CD4-positive, alpha-beta T cell (primary cell): ENCODE measurements around the gene PCDHB2. TPM values are rescaled to one million over a fixed set of nuclear protein-coding genes. Genes with fewer than 3 reads are reported as not detected.
A peak's percentile ranks its signal among the peaks of the same experiment; 100 is the strongest.

Source experiments
- ATAC-seq: fragments of 200-7000 bp; cut with Tn5 transposase; one replicate; pipeline ENCODE4 v1.10.0; 2022; ENCODE audit warnings: mild to moderate bottlenecking; ENCODE audit not compliant: poor library complexity
- CTCF ChIA-PET: fragments of 350-600 bp; sonication (Branson Sonifier 250); formaldehyde crosslinking; loops from one replicate; lab custom pipeline; 2021; ENCODE audit warnings: antibody characterized with exemption, inconsistent platforms; lab: Charles Lee
- POLR2A ChIA-PET: fragments of 350-600 bp; sonication (Branson Sonifier 250); formaldehyde crosslinking; loops from one replicate; lab custom pipeline; 2021; ENCODE audit warnings: antibody characterized with exemption, inconsistent platforms; lab: Charles Lee
- DNase-seq, 14 experiments: peaks; one replicate each; pipeline ENCODE4 v3.0.0-alpha.2; 2013 to 2020; ENCODE audit warnings: mixed read lengths in 2 of 14
- H3K27ac ChIP-seq, 2 donors: one replicate each; pipeline versions ENCODE4 v1.5.1 to v1.7.0; 2013; ENCODE audit warnings: low read length in 2 of 2, low read depth in 1 of 2, mild to moderate bottlenecking in 1 of 2
- H3K27me3 ChIP-seq, 2 experiments: 1 replicate in 1 of 2; 2 replicates in 1 of 2; pipeline versions ENCODE4 v1.6.1 to v1.7.0; 2013; ENCODE audit warnings: low read length in 2 of 2, control low read depth in 1 of 2, mild to moderate bottlenecking in 1 of 2, moderate library complexity in 1 of 2; ENCODE audit not compliant: insufficient read depth in 2 of 2, control insufficient read depth in 1 of 2
- H3K36me3 ChIP-seq: one replicate; pipeline ENCODE4 v1.6.1; 2013; ENCODE audit warnings: low read length, control low read depth; ENCODE audit not compliant: insufficient read depth
- H3K4me1 ChIP-seq: one replicate; pipeline ENCODE4 v1.6.1; 2013; ENCODE audit warnings: low read length, control low read depth; ENCODE audit not compliant: insufficient read depth
- H3K4me3 ChIP-seq: one replicate; pipeline ENCODE4 v1.5.1; 2013; ENCODE audit warnings: mild to moderate bottlenecking, low read length, moderate library complexity
- H3K9me3 ChIP-seq, 2 experiments: 1 replicate in 1 of 2; 2 replicates in 1 of 2; pipeline versions ENCODE4 v1.6.1 to v1.7.0; 2013; ENCODE audit warnings: low read length in 2 of 2, mild to moderate bottlenecking in 2 of 2, control low read depth in 1 of 2, moderate library complexity in 1 of 2; ENCODE audit not compliant: control insufficient read depth in 1 of 2, insufficient read depth in 1 of 2
- H3K27ac Mint-ChIP-seq: one replicate; pipeline ENCODE4 v1.8.0; 2020; ENCODE audit warnings: mixed read lengths
- H3K27me3 Mint-ChIP-seq: one replicate; pipeline ENCODE4 v1.8.0; 2021; ENCODE audit warnings: mixed read lengths
- H3K36me3 Mint-ChIP-seq: one replicate; pipeline ENCODE4 v1.8.0; 2021; ENCODE audit warnings: low read depth, mixed read lengths
- H3K4me1 Mint-ChIP-seq: one replicate; pipeline ENCODE4 v1.8.0; 2021; ENCODE audit warnings: low read depth, mixed read lengths
- H3K4me3 Mint-ChIP-seq: one replicate; pipeline ENCODE4 v1.8.0; 2020; ENCODE audit warnings: mild to moderate bottlenecking, mixed read lengths
- H3K9me3 Mint-ChIP-seq: one replicate; pipeline ENCODE4 v1.8.0; 2020; ENCODE audit warnings: mixed read lengths
- CTCF ChIP-seq: fragments of 200-600 bp; IDR thresholded peaks from one replicate; pipeline ENCODE4 v1.8.0; 2022; ENCODE audit warnings: antibody characterized with exemption, mild to moderate bottlenecking
- intact Hi-C, 2 experiments: fragments of 100-400 bp; cut with DNase I in 1 of 2; cut with micrococcal nuclease in 1 of 2; formaldehyde crosslinking; loops; one replicate each; pipeline versions ENCODE4 v1.15.1 to v1.9.0; 2023 to 2025; cut with DNase I, micrococcal nuclease
- polyA plus RNA-seq, 2 donors: library from polyadenylated mRNA; unstranded; fragments of 120-200 nt; gene quantifications; one replicate each; pipeline ENCODE4 v1.2.1, GENCODE V29; 2013
- total RNA-seq, 174 experiments: library from RNA in 2 of 174; stranded (reverse) in 2 of 174; gene quantifications; one replicate each; pipeline ENCODE4 v1.2.3 and lab custom pipeline; 2021 to 2026

PCDHB2 gene
- total RNA-seq (not detected), total RNA-seq (lab: John Stamatoyannopoulos, UW) (0 to 0.48 (median 0.06) reads per million in 172 experiments)
- polyA plus RNA-seq (2013, experiment 1 of 2), result not detected
- 0.38 TPM for polyA plus RNA-seq (2013, experiment 2 of 2)

- Histone ChIP-seq H3K4me1 (no peaks in the 10 kb centered on the region), H3K27me3 (peaks cover 15 to 26% of the 10 kb centered on the region in 2 experiments), H3K4me3 (no peak within 1 kb of the TSS), H3K36me3 (no peaks in the 10 kb centered on the region), H3K9me3 (peaks cover 3 to 30% of the 10 kb centered on the region in 2 experiments), H3K27ac (no peak within 1 kb of the TSS)
- TF ChIP-seq CTCF, result no peak
- no peaks in the 10 kb centered on the region for H3K4me1 Mint-ChIP-seq
- CTCF ChIA-PET, result no interaction called here
- H3K36me3 Mint-ChIP-seq, result peaks cover 6% of the 10 kb centered on the region
- ATAC-seq, result no peak
- DNase-seq, result peak in 2 of 14 experiments; percentile 3 to 9
- H3K27me3 Mint-ChIP-seq, result peaks cover 57% of the 10 kb centered on the region
- no peak within 1 kb of the TSS for H3K27ac Mint-ChIP-seq
- intact Hi-C loops, result no loop called here
- H3K4me3 Mint-ChIP-seq, result no peak within 1 kb of the TSS
- H3K9me3 Mint-ChIP-seq, result peaks cover 15% of the 10 kb centered on the region
- POLR2A ChIA-PET, result no interaction called here
These were observed at the start of gene PCDHB2 for GRCh38 chr5:141094481-141095262. Gene PCDHB2, plus strand, starts transcription at chr5:141094615. Its CDS starts 176 bp downstream, at chr5:141094791.

DNA sequence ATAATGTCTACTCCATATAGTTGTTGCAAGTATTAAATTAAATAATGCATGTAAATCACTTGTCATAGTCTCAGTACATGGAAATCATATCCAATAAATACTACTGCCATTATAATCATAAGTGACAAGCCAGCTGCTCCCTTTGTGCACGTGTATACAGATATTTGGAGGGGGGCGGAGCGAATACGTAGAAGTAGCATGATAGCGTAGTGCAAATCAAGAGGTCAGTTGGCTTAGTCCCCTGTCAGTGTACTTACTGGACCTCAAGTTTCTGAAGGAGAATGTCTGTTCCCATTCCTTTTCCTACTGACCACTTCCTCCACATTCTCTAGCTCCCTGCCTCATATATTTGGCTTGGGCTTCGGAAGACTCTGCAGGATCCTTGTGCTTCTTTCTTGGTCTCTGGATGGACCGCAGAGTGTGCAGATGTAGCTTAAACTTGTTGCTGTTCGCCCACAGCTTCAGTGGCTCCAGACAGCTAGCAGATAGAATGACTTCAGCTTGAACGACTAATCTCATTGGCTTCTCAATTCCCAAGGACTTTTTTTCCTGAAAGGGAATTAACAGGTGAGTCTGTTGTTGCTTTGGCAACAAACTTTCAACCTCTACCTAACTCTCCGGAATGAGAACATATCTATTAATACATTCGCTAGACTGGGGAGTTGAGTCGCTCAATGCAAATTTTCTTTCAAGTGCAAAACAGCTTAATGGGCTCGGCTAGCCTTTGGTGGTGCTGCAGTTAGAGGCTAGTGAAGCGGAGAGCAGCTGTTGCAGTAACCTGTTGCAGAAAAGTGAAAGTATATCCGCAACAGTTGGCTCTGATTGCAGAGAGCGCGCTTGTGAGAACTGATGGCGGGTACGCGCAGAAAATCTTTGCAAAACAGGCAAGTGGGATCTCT lies 43.5 kb upstream of the PCDHB2 start, which contains the start of gene PCDHB1:
Gene PCDHB1 (plus strand): TSS at position 753 of the 899 bp plus-strand sequence. CDS start 97 bp downstream, at position 850.
- H3K36me3 Mint-ChIP-seq, result no peaks in the 10 kb centered on the region
- peaks cover 4 to 20% of the 10 kb centered on the region in 2 experiments for H3K9me3 ChIP-seq
- CTCF ChIA-PET, result no interaction called here
- POLR2A ChIA-PET, result no interaction called here
- ATAC-seq (no peak), DNase-seq (no peak)
- H3K36me3 ChIP-seq, result no peaks in the 10 kb centered on the region
- peak within 1 kb of the TSS; percentile 55 for H3K4me3 Mint-ChIP-seq
- no peak within 1 kb of the TSS for H3K27ac ChIP-seq
- intact Hi-C loops, result no loop called here
- H3K4me1 Mint-ChIP-seq, result peaks cover 11% of the 10 kb centered on the region
- no peak for TF ChIP-seq CTCF
- H3K4me1 ChIP-seq, result peaks cover 5% of the 10 kb centered on the region
- peaks cover 63% of the 10 kb centered on the region for H3K27me3 Mint-ChIP-seq
- H3K9me3 Mint-ChIP-seq, result peaks cover 3% of the 10 kb centered on the region
- peak within 1 kb of the TSS; percentile 15 for H3K4me3 ChIP-seq
- peaks cover 12 to 33% of the 10 kb centered on the region in 2 experiments for H3K27me3 ChIP-seq
- no peak within 1 kb of the TSS for H3K27ac Mint-ChIP-seq

DNA sequence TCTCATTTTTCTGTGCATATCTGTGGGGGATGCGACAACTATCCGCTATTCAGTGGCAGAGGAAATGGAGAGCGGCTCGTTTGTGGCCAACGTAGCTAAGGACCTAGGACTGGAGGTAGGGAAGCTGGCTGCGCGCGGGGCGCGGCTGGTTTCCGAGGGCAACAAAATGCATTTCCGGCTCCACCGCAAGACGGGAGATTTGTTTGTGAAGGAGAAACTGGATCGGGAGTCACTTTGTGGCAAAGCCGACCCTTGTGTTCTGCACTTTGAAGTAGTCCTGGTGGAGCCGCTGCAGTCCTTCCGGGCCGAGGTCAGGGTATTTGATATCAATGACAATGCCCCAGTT lies 42.9 kb upstream of the PCDHB2 start:
- H3K27ac Mint-ChIP-seq, result no peak overlapping the region
- ChIA-PET POLR2A (no interaction called here), CTCF (no interaction called here)
- Histone ChIP-seq H3K27me3 (peaks cover 12 to 30% of the 10 kb centered on the region in 2 experiments), H3K4me3 (peak overlapping the region; percentile 15), H3K36me3 (no peaks in the 10 kb centered on the region), H3K4me1 (peaks cover 5% of the 10 kb centered on the region), H3K27ac (no peak overlapping the region), H3K9me3 (peaks cover 4 to 20% of the 10 kb centered on the region in 2 experiments)
- H3K4me1 Mint-ChIP-seq, result peaks cover 11% of the 10 kb centered on the region
- no peak for DNase-seq
- H3K9me3 Mint-ChIP-seq, result peaks cover 3% of the 10 kb centered on the region
- ATAC-seq, result no peak
- no peaks in the 10 kb centered on the region for H3K36me3 Mint-ChIP-seq
- H3K27me3 Mint-ChIP-seq, result peaks cover 60% of the 10 kb centered on the region
- TF ChIP-seq CTCF, result no peak
- peak overlapping the region; percentile 55 for H3K4me3 Mint-ChIP-seq
- intact Hi-C loops, result no loop called here
